K562 (cell line): Measurements from ENCODE around the gene GRPEL2. TPM values are rescaled to one million over a fixed set of nuclear protein-coding genes. Genes with fewer than 3 reads are reported as not detected.

ENCODE experiments used
- ATAC-seq: fragments of 200-7000 bp; cut with Tn5 transposase; 3 replicates; pipeline ENCODE4 v1.9.1; 2020; ENCODE audit warnings: moderate library complexity
- BruUV-seq: library from RNA; stranded (reverse); fragments of 400-500 nt; replicated peaks from 2 replicates; lab custom pipeline; 2021; lab: Mats Ljungman, UMichigan
- CTCF ChIA-PET: fragments of 300-600 bp; formaldehyde crosslinking; extraction: SDS; loops from one replicate; lab custom pipeline; 2021; ENCODE audit warnings: low intra/inter-chr PET ratio; lab: Yijun Ruan, JAX
- POLR2A ChIA-PET: fragments of 300-600, 350-650 bp; sonication (Branson Sonifier 250); formaldehyde crosslinking; extraction: SDS; loops from one replicate; lab custom pipeline; 2021; ENCODE audit warnings: antibody characterized with exemption, inconsistent platforms; lab: Yijun Ruan, JAX
- DNase-seq, 4 experiments: peaks; one replicate each; pipeline versions ENCODE4 v3.0.0 to v3.0.0-alpha.2; 2011 to 2018; ENCODE audit warnings: low spot score in 3 of 4, mixed read lengths in 3 of 4; ENCODE audit errors: extremely low read depth in 1 of 4
- FAIRE-seq: peaks from 2 replicates; lab custom pipeline; 2011; peaks lifted over from hg19 to GRCh38; lab: Jason Lieb, UNC
- H2AFZ ChIP-seq: 2 replicates; pipeline ENCODE4 v1.6.0; 2011; ENCODE audit warnings: low read depth, low read length, control low read depth, inconsistent platforms
- H3K27ac ChIP-seq: fragments of 200-600 bp; 3 replicates; pipeline ENCODE4 v1.8.0; 2011; ENCODE audit warnings: low read depth, mild to moderate bottlenecking, control low read depth, inconsistent platforms, low read length, moderate library complexity, mixed read lengths; ENCODE audit errors: extremely low read depth
- H3K27me3 ChIP-seq, 2 experiments: fragments of 300-600 bp in 1 of 2; 2 replicates in 1 of 2; 3 replicates in 1 of 2; pipeline versions ENCODE4 v1.6.0 to v1.8.0; 2011; ENCODE audit warnings: inconsistent platforms in 2 of 2, low read length in 2 of 2, mild to moderate bottlenecking in 1 of 2, mixed read lengths in 1 of 2, moderate library complexity in 1 of 2; ENCODE audit not compliant: control insufficient read depth in 2 of 2, insufficient read depth in 2 of 2
- H3K36me3 ChIP-seq: fragments of 300-600 bp; 3 replicates; pipeline ENCODE4 v1.8.0; 2011; ENCODE audit warnings: mild to moderate bottlenecking, low read length, inconsistent platforms; ENCODE audit not compliant: control insufficient read depth, insufficient read depth
- H3K4me1 ChIP-seq, 2 experiments: fragments of 200-600 bp in 1 of 2; replicated peaks in 1 of 2; 2 replicates in 1 of 2; 3 replicates in 1 of 2; pipeline versions ENCODE4 v1.5.1 to v1.8.0; 2011; ENCODE audit warnings: inconsistent platforms in 2 of 2, low read length in 2 of 2, mild to moderate bottlenecking in 1 of 2, mixed read lengths in 1 of 2, moderate library complexity in 1 of 2; ENCODE audit not compliant: control insufficient read depth in 2 of 2, insufficient read depth in 2 of 2
- H3K4me2 ChIP-seq: 2 replicates; pipeline ENCODE4 v1.6.1; 2011; ENCODE audit warnings: low read length, control low read depth, inconsistent platforms, mixed read lengths; ENCODE audit not compliant: insufficient read depth
- H3K4me3 ChIP-seq: fragments of 200-600 bp; sonication (generic), shearing (Covaris generic); 2 replicates; pipeline ENCODE4 v1.5.1; 2016; ENCODE audit warnings: control low read depth, inconsistent platforms
- H3K79me2 ChIP-seq: fragments of 200-600 bp; 3 replicates; pipeline ENCODE4 v1.8.0; 2011; ENCODE audit warnings: low read length, inconsistent platforms; ENCODE audit not compliant: control insufficient read depth, insufficient read depth
- H3K9ac ChIP-seq, 2 experiments: 2 replicates each; pipeline versions ENCODE4 v1.6.0 to v1.6.1; 2011; ENCODE audit warnings: low read depth in 2 of 2, low read length in 2 of 2, control low read depth in 1 of 2, inconsistent platforms in 1 of 2, mild to moderate bottlenecking in 1 of 2, mixed read lengths in 1 of 2; ENCODE audit not compliant: insufficient read depth in 1 of 2
- H3K9me1 ChIP-seq: one replicate; pipeline ENCODE4 v1.6.0; 2011; ENCODE audit warnings: inconsistent platforms, mild to moderate bottlenecking, low read length, moderate library complexity; ENCODE audit not compliant: control insufficient read depth, insufficient read depth
- H3K9me3 ChIP-seq: replicated peaks from 2 replicates; pipeline ENCODE4 v1.5.1; 2011; ENCODE audit warnings: low read depth, low read length, inconsistent platforms; ENCODE audit not compliant: control insufficient read depth, insufficient read depth
- H4K20me1 ChIP-seq: replicated peaks from 2 replicates; pipeline ENCODE4 v1.6.1; 2011; ENCODE audit warnings: low read length, inconsistent platforms, mixed read lengths; ENCODE audit not compliant: control insufficient read depth, insufficient read depth
- BRD9 ChIP-seq: fragments of 450-650 bp; IDR thresholded peaks from 2 replicates; pipeline ENCODE4 v1.6.1; 2018; ENCODE audit warnings: low read depth; ENCODE audit not compliant: partially characterized antibody
- CREM ChIP-seq: IDR thresholded peaks from 2 replicates; pipeline ENCODE4 v1.6.1; 2014; ENCODE audit warnings: antibody characterized with exemption, low read depth
- DEAF1 ChIP-seq: fragments of 450-650 bp; formaldehyde crosslinking; IDR thresholded peaks from 2 replicates; pipeline ENCODE4 v1.4.0; 2020; ENCODE audit warnings: mild to moderate bottlenecking, moderate library complexity
- ERF ChIP-seq: fragments of 450-650 bp; formaldehyde crosslinking; IDR thresholded peaks from 2 replicates; pipeline ENCODE4 v1.4.0; 2020; ENCODE audit warnings: mild to moderate bottlenecking, mixed read lengths
- MAX ChIP-seq: sonication (generic); formaldehyde crosslinking; IDR thresholded peaks from 2 replicates; pipeline ENCODE4 v1.9.0; 2022; ENCODE audit warnings: mild to moderate bottlenecking, missing genetic modification reagents
- RAD21 ChIP-seq, 2 experiments: fragments of 250-450 bp in 1 of 2; fragments of 450-650 bp in 1 of 2; sonication (Bioruptor Pico) in 1 of 2; formaldehyde crosslinking in 1 of 2; IDR thresholded peaks in 1 of 2; conservative IDR thresholded peaks in 1 of 2; 2 replicates each; pipeline versions ENCODE4 v1.4.0 to v1.8.0; 2020 to 2022; ENCODE audit warnings: mild to moderate bottlenecking in 2 of 2, moderate library complexity in 1 of 2
- RBM34 ChIP-seq: fragments of 200-400 bp; formaldehyde crosslinking; IDR thresholded peaks from 2 replicates; pipeline ENCODE4 v1.6.1; 2018; ENCODE audit warnings: low read length, borderline replicate concordance; ENCODE audit not compliant: insufficient read depth
- SIX5 ChIP-seq, 2 experiments: IDR thresholded peaks; 2 replicates each; pipeline ENCODE4 v1.6.1; 2011; ENCODE audit warnings: low read length in 2 of 2, borderline replicate concordance in 1 of 2, low read depth in 1 of 2, mild to moderate bottlenecking in 1 of 2, moderate library complexity in 1 of 2; ENCODE audit not compliant: insufficient read depth in 1 of 2
- SMAD1 ChIP-seq: fragments of 150-350 bp; IDR thresholded peaks from 2 replicates; pipeline ENCODE4 v1.6.1; 2014; ENCODE audit warnings: low read length, low read depth; ENCODE audit not compliant: partially characterized antibody
- SMAD4 ChIP-seq: fragments of 250-450 bp; sonication (Bioruptor Pico); conservative IDR thresholded peaks from 2 replicates; pipeline ENCODE4 v1.8.0; 2021; ENCODE audit warnings: inconsistent platforms, mild to moderate bottlenecking, moderate library complexity
- TEAD4 ChIP-seq, 2 experiments: sonication (generic) in 1 of 2; formaldehyde crosslinking in 1 of 2; IDR thresholded peaks; 2 replicates each; pipeline versions ENCODE4 v1.6.1 to v1.8.0; 2012 to 2022; ENCODE audit warnings: borderline replicate concordance in 1 of 2, inconsistent platforms in 1 of 2, low read length in 1 of 2, mild to moderate bottlenecking in 1 of 2, missing genetic modification reagents in 1 of 2
- YY1 ChIP-seq, 3 experiments: IDR thresholded peaks; 2 replicates each; pipeline ENCODE4 v1.6.1; 2011; ENCODE audit warnings: low read length in 2 of 3, mild to moderate bottlenecking in 2 of 3, moderate library complexity in 2 of 3, borderline replicate concordance in 1 of 3, control low read depth in 1 of 3, low read depth in 1 of 3; ENCODE audit not compliant: insufficient read depth in 3 of 3, insufficient replicate concordance in 2 of 3, control insufficient read depth in 1 of 3, insufficient read length in 1 of 3; ENCODE audit errors: extremely low read depth in 1 of 3
- ZKSCAN3 ChIP-seq: fragments of 250-450 bp; sonication (Bioruptor Pico); IDR thresholded peaks from 2 replicates; pipeline ENCODE4 v1.4.0; 2020
- ZNF436 ChIP-seq: fragments of 250-450, 450-650 bp; sonication (Bioruptor Pico); formaldehyde crosslinking; IDR thresholded peaks from 2 replicates; pipeline ENCODE4 v1.7.0; 2020; ENCODE audit warnings: mild to moderate bottlenecking
- ZNF583 ChIP-seq: fragments of 250-450 bp; sonication (Bioruptor Pico); IDR thresholded peaks from 2 replicates; pipeline ENCODE4 v1.4.0; 2020
- ZNF740 ChIP-seq, 3 experiments: fragments of 200-800 bp in 1 of 3; sonication (Bioruptor generic) in 1 of 3; sonication (generic) in 1 of 3; formaldehyde crosslinking in 1 of 3; IDR thresholded peaks; 2 replicates each; pipeline versions ENCODE4 v1.6.1 to v1.8.0; 2016 to 2022; ENCODE audit warnings: mild to moderate bottlenecking in 2 of 3, missing compliant biosample characterization in 2 of 3, missing genetic modification characterization in 2 of 3, missing genetic modification reagents in 1 of 3
- WGBS: fragments of 100-300 bp; shearing (Covaris generic); methylation state at CpG from one replicate; pipeline ENCODE4 v1.1.6; 2016; ENCODE audit warnings: low coverage, mixed read lengths; ENCODE audit not compliant: insufficient coverage; ENCODE audit errors: missing lambda C conversion rate; 5-methylcytosine and 5-hydroxymethylcytosine counted together
- in situ Hi-C: fragments of 300-500 bp; cut with MboI; formaldehyde crosslinking; loops from 4 replicates; pipeline ENCODE4 v1.15.0; 2018; ENCODE audit warnings: inconsistent platforms, mixed read lengths
- intact Hi-C: fragments of 100-400 bp; cut with micrococcal nuclease; formaldehyde crosslinking; loops from 2 replicates; pipeline ENCODE4 v1.14.2; 2022
- polyA plus RNA-seq, 8 experiments: library from polyadenylated mRNA; depleted of rRNA in 4 of 8; stranded (reverse) in 5 of 8; unstranded in 3 of 8; fragments of >200 nt; fragmentation: Nextera tagmentation in 2 of 8; fragmentation: Illumina TruSeq in 1 of 8; extraction: Ambion mirVana in 2 of 8; extraction: Trizol in 1 of 8; gene quantifications; 2 replicates each; pipeline versions ENCODE4 v1.2.1 to v1.2.3, GENCODE V29; 2011 to 2014; ENCODE audit warnings: inconsistent platforms in 1 of 8, missing spikeins in 1 of 8
- total RNA-seq, 7 experiments: library from RNA; depleted of rRNA in 6 of 7; stranded (reverse); fragments of >200 nt in 6 of 7; fragmentation: Illumina TruSeq in 2 of 7; extraction: Trizol in 2 of 7; gene quantifications; 2 replicates each; pipeline versions ENCODE4 v1.2.1 to v1.2.3, GENCODE V29; 2011 to 2021; ENCODE audit warnings: low replicate concordance in 1 of 7

GRPEL2 gene
- total and polyA plus RNA-seq, 9 of the 15 experiments (the other 6 are each of a cell fraction or from before 2014, with no cell fraction given), result 11.2 to 40.5 (median 25.8) TPM

GRCh38 chr5:149317281-149318048, 27.8 kb upstream of the GRPEL2 start:
- Histone ChIP-seq H3K4me3 (no peak overlapping the region), H4K20me1 (no peaks in the 10 kb centered on the region), H3K36me3 (no peaks in the 10 kb centered on the region), H3K4me1 (peaks cover 27 to 28% of the 10 kb centered on the region in 2 experiments), H3K4me2 (no peak overlapping the region; the same call in 1 of the 2 replicates), H3K79me2 (no peaks in the 10 kb centered on the region), H3K27me3 (peaks cover 5% of the 10 kb centered on the region in 2 experiments), H2AFZ (peak overlapping the region; percentile 82), H3K9ac (peak overlapping the region in 1 of 2 experiments; percentile 54; a peak in 1 of 4 replicates), H3K9me1 (no peaks in the 10 kb centered on the region), H3K9me3 (no peaks in the 10 kb centered on the region), H3K27ac (no peak overlapping the region; the same call in 2 of the 3 replicates)
- BruUV-seq, result no TSS peak
- CTCF ChIA-PET, result interaction anchor here (0.6 to 3.3 kb wide), 6 partner anchors 51 to 674 kb away, joined by 3 to 36 read pairs (median 7); no protein-coding TSS in a partner anchor
- FAIRE-seq (peak; percentile 95), ATAC-seq (peak; percentile 46), DNase-seq (peak; percentile 61 to 73 (median 68))
- intact Hi-C loops, result loop anchor here (1.0 to 2.0 kb wide), 5 partner anchors 50 to 247 kb away; no protein-coding TSS in a partner anchor
- in situ Hi-C loops, result no loop called here
- POLR2A ChIA-PET, result interaction anchor here (0.7 to 1.3 kb wide), 5 partner anchors 11 to 246 kb away, joined by 3 to 4 read pairs (median 4); partner anchors contain the start of gene PCYOX1L
- WGBS, result 62% methylated on average over 14 of the region's 14 CpGs
- TF ChIP-seq RBM34, result no peak
- 0 out of 2 replicates have a peak, but pooled peaks have one; percentile 29 for TF ChIP-seq SMAD4
- TF ChIP-seq ZNF583 (CRISPR knock-in tag), result 0 out of 2 replicates have a peak, but pooled peaks have one; percentile 12
- TF ChIP-seq MAX (CRISPR knock-in tag), result no peak
- 0 out of 2 replicates have a peak, but pooled peaks have one; percentile 39 for TF ChIP-seq TEAD4 (IDR thresholded peaks at IDR 0.05; ENCODE audit: low read length)
- TF ChIP-seq TEAD4 (CRISPR knock-in tag; IDR thresholded peaks at IDR 0.05; ENCODE audit: borderline replicate concordance), result no peak
- no peak for TF ChIP-seq ZNF740 (CRISPR knock-in tag; IDR thresholded peaks at IDR 0.05)
- no peak for TF ChIP-seq ZNF740 (tag; IDR thresholded peaks at IDR 0.05)
- TF ChIP-seq RAD21 (CRISPR knock-in tag; conservative IDR thresholded peaks at IDR 0.05 in 1 of 2, IDR thresholded peaks at IDR 0.05 in 1 of 2), result peak; percentile 83 to 93
- TF ChIP-seq DEAF1 (CRISPR knock-in tag), result peak; percentile 77
- TF ChIP-seq ZKSCAN3, result no peak
- TF ChIP-seq YY1 (IDR thresholded peaks at IDR 0.05; ENCODE audit: borderline replicate concordance in 1 of 3, control insufficient read depth in 1 of 3, extremely low read depth in 1 of 3, insufficient read depth in 3 of 3, insufficient read length in 1 of 3, insufficient replicate concordance in 2 of 3, low read depth in 1 of 3, low read length in 2 of 3), result peak in 1 of 3 experiments; percentile 52
- no peak for TF ChIP-seq ERF
- no peak for TF ChIP-seq SMAD1
- no peak for TF ChIP-seq CREM
- TF ChIP-seq BRD9, result peak; percentile 80
- no peak for TF ChIP-seq ZNF436 (CRISPR knock-in tag)
- no peak for TF ChIP-seq SIX5 (IDR thresholded peaks at IDR 0.05; ENCODE audit: borderline replicate concordance in 1 of 2, insufficient read depth in 1 of 2, low read depth in 1 of 2, low read length in 2 of 2)
